Neural cell (in vitro differentiated cells): ENCODE measurements around the gene SYT15. TPM values are rescaled to one million over a fixed set of nuclear protein-coding genes. Genes with fewer than 3 reads are reported as not detected.

ENCODE experiments used
- H2AFZ ChIP-seq: fragments of 200-600, 300-800 bp; sonication (generic), shearing (Covaris generic); 2 replicates; pipeline ENCODE4 v1.6.0; 2014; ENCODE audit warnings: low read depth, mild to moderate bottlenecking, antibody characterized with exemption, low read length, moderate library complexity
- H3F3A ChIP-seq: fragments of 200-600 bp; shearing (Covaris generic); 2 replicates; pipeline ENCODE4 v1.6.1; 2016; ENCODE audit warnings: mild to moderate bottlenecking, moderate library complexity, mixed read lengths, antibody characterized with exemption, low read length; ENCODE audit not compliant: insufficient read depth, poor library complexity, severe bottlenecking
- H3K27ac ChIP-seq: fragments of 200-600, 300-800 bp; sonication (generic), shearing (Covaris generic); 2 replicates; pipeline ENCODE4 v1.5.1; 2014; ENCODE audit warnings: mild to moderate bottlenecking, low read length, moderate library complexity
- H3K27me3 ChIP-seq: fragments of 300-800, 200-600 bp; sonication (generic), shearing (Covaris generic); 2 replicates; pipeline ENCODE4 v1.6.0; 2014; ENCODE audit warnings: mild to moderate bottlenecking, low read depth, low read length, moderate library complexity; ENCODE audit not compliant: insufficient read depth
- H3K36me3 ChIP-seq: fragments of 300-800, 200-600 bp; sonication (generic), shearing (Covaris generic); 2 replicates; pipeline ENCODE4 v1.5.1; 2014; ENCODE audit warnings: mild to moderate bottlenecking, antibody characterized with exemption, low read length, moderate library complexity; ENCODE audit not compliant: insufficient read depth
- H3K4me2 ChIP-seq: fragments of 300-800, 200-600 bp; sonication (generic), shearing (Covaris generic); 2 replicates; pipeline ENCODE4 v1.6.0; 2014; ENCODE audit warnings: mild to moderate bottlenecking, low read length
- H3K4me3 ChIP-seq: fragments of 300-800, 200-600 bp; sonication (generic), shearing (Covaris generic); 2 replicates; pipeline ENCODE4 v1.5.1; 2014; ENCODE audit warnings: mild to moderate bottlenecking, low read length, moderate library complexity
- H3K79me2 ChIP-seq: fragments of 200-600 bp; shearing (Covaris generic); replicated peaks from 2 replicates; pipeline ENCODE4 v1.6.0; 2014; ENCODE audit warnings: mild to moderate bottlenecking, low read length, moderate library complexity; ENCODE audit not compliant: insufficient read depth
- H3K9ac ChIP-seq: fragments of 300-800, 200-600 bp; sonication (generic), shearing (Covaris generic); 2 replicates; pipeline ENCODE4 v1.6.1; 2016; ENCODE audit warnings: mild to moderate bottlenecking, low read length, mixed read lengths
- H3K9me2 ChIP-seq: fragments of 200-600 bp; shearing (Covaris generic); 2 replicates; pipeline ENCODE4 v1.6.1; 2016; ENCODE audit warnings: mild to moderate bottlenecking, low read length, mixed read lengths; ENCODE audit not compliant: insufficient read depth
- H3K9me3 ChIP-seq: fragments of 200-600, 300-800 bp; sonication (generic), shearing (Covaris generic); 2 replicates; pipeline ENCODE4 v1.6.1; 2016; ENCODE audit warnings: mild to moderate bottlenecking, mixed run types, low read length, moderate library complexity, mixed read lengths
- H4K20me1 ChIP-seq: fragments of 200-600 bp; shearing (Covaris generic); 2 replicates; pipeline ENCODE4 v1.6.1; 2016; ENCODE audit warnings: mild to moderate bottlenecking, mixed run types; ENCODE audit not compliant: insufficient read depth
- EP300 ChIP-seq: fragments of 450-650 bp; conservative IDR thresholded peaks from 2 replicates; pipeline ENCODE4 v1.6.1; 2014; ENCODE audit warnings: antibody characterized with exemption, mild to moderate bottlenecking, moderate library complexity; ENCODE audit not compliant: poor library complexity, severe bottlenecking
- EZH2 ChIP-seq: fragments of 200-600, 300-800 bp; shearing (Covaris generic), sonication (generic); IDR thresholded peaks from 2 replicates; pipeline ENCODE4 v1.6.1; 2014; ENCODE audit warnings: antibody characterized with exemption, low read length, borderline replicate concordance, mild to moderate bottlenecking; ENCODE audit not compliant: insufficient read depth, poor library complexity, severe bottlenecking
- MXI1 ChIP-seq: fragments of 450-650 bp; conservative IDR thresholded peaks from 2 replicates; pipeline ENCODE4 v1.6.1; 2014; ENCODE audit warnings: antibody characterized with exemption, mild to moderate bottlenecking; ENCODE audit not compliant: poor library complexity, severe bottlenecking
- POLR2AphosphoS5 ChIP-seq: IDR thresholded peaks from 2 replicates; pipeline ENCODE4 v1.6.1; 2012
- RAD21 ChIP-seq: fragments of 450-650 bp; conservative IDR thresholded peaks from 2 replicates; pipeline ENCODE4 v1.6.1; 2014; ENCODE audit warnings: antibody characterized with exemption, mild to moderate bottlenecking, moderate library complexity
- SMC3 ChIP-seq: fragments of 450-650 bp; conservative IDR thresholded peaks from 2 replicates; pipeline ENCODE4 v1.6.1; 2014; ENCODE audit warnings: antibody characterized with exemption, mild to moderate bottlenecking, moderate library complexity; ENCODE audit not compliant: poor library complexity
- TAF1 ChIP-seq: IDR thresholded peaks from 2 replicates; pipeline ENCODE4 v1.6.1; 2012; ENCODE audit warnings: low read depth
- polyA plus RNA-seq: library from polyadenylated mRNA; depleted of rRNA; stranded (reverse); fragments of >200 nt; gene quantifications from 2 replicates; pipeline ENCODE4 v1.2.3, GENCODE V29; 2014
- TF ChIP-seq, protein P1 (sequence below): IDR thresholded peaks from 2 replicates; pipeline ENCODE4 v1.6.1; 2012; ENCODE audit warnings: borderline replicate concordance
- TF ChIP-seq, protein P2 (sequence below): fragments of 450-650 bp; IDR thresholded peaks from 2 replicates; pipeline ENCODE4 v1.5.1; 2014; ENCODE audit warnings: antibody characterized with exemption, mild to moderate bottlenecking, moderate library complexity; ENCODE audit not compliant: poor library complexity, severe bottlenecking

SYT15 gene
- polyA plus RNA-seq, 1 donor from 2014 or later: not detected

DNA sequence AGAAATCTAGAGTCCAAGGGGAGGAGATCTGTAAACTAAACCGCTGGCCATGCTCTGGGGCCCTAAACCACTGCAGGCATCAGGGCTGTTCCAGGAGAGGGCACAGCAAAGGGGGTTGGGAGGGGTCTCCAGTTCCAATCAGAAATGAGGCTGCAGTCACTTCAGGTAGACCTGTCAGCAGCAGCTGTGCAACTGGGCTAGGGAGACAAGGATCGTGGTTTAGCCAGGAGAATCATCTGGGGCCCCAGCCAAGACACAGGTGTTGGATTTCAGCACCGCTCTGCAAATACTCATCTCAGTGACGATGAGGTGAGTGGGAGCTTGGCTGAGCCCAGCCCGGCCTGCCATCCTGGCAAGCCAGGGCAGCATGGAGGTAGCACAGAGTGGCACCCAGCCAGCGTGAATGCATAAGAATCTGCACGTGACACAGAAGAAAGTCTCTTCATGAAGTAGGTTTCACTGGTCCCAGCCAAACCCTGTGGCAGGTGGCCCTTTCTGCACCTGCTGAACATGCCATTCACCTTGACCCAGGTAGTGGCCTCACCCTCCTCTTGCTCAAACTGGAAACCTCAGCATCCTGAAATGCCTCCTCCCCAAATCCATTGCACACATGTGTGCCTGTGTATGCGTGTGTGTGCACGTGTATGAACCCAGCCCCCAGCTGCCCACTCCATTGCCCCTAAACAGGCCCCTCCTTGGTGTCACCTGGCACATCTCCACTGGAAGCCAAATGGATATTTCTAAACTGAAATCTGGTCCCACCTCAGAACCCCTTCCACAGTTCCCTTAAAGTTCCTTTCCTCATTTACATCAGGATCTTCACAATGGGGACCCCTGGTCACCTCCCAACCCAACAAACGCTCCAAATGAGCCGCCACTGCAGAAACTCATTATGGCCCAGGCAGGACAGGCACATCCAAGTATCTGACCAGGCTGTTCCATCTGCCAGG lies 32.1 kb upstream of the SYT15 start:
- Histone ChIP-seq H3K27me3 (no peaks in the 10 kb centered on the region), H3K9ac (no peak overlapping the region), H3K36me3 (no peaks in the 10 kb centered on the region), H3K9me3 (no peaks in the 10 kb centered on the region), H3K9me2 (no peaks in the 10 kb centered on the region), H2AFZ (no peak overlapping the region), H3F3A (no peaks in the 10 kb centered on the region), H3K79me2 (no peaks in the 10 kb centered on the region), H3K4me3 (no peak overlapping the region), H3K27ac (no peak overlapping the region), H3K4me2 (no peak overlapping the region), H4K20me1 (no peaks in the 10 kb centered on the region)
- TF ChIP-seq SMC3 (no peak), RAD21 (no peak), EZH2 (no peak), TAF1 (no peak)

DNA sequence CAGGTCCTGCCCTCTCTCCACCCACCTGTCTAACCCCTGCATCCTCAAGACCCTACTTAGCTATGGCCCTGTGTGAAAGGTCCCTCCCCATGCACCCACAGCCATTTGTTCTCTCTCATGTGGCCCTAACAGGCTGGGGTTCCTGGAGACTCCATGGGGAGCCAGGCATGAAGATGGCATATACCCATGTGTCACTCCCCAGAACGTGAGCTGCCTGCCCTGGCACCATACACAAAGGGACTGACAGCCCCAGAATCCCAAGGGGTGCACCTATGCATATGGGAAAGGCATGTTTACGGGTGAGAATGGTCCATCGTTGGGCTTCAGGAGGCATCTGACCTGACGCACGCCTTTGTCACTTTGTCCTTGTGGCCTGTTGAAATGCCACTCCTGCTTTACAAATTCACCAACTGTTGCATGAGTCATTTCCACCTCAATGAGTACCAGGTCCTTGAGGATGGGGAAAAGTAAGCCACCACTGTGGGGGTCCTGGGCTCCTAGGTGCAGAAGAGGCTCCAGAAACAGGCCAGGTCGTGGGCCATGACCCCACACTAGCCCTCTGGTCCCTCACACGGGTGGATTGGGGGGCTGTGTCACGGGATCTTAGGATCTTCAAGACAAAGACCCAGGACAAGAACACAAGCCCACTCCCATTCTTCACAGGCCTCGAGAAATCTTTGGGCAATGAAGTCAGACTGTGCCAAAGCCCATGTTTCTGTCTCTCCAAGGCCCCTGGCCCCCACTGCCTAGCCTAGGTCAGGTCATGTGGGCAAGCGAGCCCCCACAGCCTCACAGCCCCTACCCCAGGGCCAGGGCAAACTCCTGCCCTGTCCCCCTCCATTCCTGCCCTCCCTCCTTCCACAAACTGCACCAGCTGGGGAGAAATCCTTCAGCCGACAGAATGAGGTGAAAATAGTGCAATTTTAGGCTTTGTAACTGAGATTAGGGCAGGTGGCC lies 31.1 kb upstream of the SYT15 start:
- Histone ChIP-seq H3K9ac (no peak overlapping the region), H3K4me2 (no peak overlapping the region), H3K9me2 (no peaks in the 10 kb centered on the region), H3K27me3 (no peaks in the 10 kb centered on the region), H3K4me3 (no peak overlapping the region), H4K20me1 (no peaks in the 10 kb centered on the region), H3K27ac (no peak overlapping the region), H2AFZ (no peak overlapping the region), H3K79me2 (no peaks in the 10 kb centered on the region), H3K36me3 (no peaks in the 10 kb centered on the region), H3F3A (no peaks in the 10 kb centered on the region), H3K9me3 (no peaks in the 10 kb centered on the region)
- no peak for TF ChIP-seq EZH2
- no peak for TF ChIP-seq TAF1
- TF ChIP-seq, protein P1, sequence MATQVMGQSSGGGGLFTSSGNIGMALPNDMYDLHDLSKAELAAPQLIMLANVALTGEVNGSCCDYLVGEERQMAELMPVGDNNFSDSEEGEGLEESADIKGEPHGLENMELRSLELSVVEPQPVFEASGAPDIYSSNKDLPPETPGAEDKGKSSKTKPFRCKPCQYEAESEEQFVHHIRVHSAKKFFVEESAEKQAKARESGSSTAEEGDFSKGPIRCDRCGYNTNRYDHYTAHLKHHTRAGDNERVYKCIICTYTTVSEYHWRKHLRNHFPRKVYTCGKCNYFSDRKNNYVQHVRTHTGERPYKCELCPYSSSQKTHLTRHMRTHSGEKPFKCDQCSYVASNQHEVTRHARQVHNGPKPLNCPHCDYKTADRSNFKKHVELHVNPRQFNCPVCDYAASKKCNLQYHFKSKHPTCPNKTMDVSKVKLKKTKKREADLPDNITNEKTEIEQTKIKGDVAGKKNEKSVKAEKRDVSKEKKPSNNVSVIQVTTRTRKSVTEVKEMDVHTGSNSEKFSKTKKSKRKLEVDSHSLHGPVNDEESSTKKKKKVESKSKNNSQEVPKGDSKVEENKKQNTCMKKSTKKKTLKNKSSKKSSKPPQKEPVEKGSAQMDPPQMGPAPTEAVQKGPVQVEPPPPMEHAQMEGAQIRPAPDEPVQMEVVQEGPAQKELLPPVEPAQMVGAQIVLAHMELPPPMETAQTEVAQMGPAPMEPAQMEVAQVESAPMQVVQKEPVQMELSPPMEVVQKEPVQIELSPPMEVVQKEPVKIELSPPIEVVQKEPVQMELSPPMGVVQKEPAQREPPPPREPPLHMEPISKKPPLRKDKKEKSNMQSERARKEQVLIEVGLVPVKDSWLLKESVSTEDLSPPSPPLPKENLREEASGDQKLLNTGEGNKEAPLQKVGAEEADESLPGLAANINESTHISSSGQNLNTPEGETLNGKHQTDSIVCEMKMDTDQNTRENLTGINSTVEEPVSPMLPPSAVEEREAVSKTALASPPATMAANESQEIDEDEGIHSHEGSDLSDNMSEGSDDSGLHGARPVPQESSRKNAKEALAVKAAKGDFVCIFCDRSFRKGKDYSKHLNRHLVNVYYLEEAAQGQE: no peak
- TF ChIP-seq EP300: no peak
- no peak for TF ChIP-seq RAD21
- no peak for TF ChIP-seq MXI1
- TF ChIP-seq SMC3: no peak
- no peak for TF ChIP-seq POLR2AphosphoS5
- TF ChIP-seq, protein P2, sequence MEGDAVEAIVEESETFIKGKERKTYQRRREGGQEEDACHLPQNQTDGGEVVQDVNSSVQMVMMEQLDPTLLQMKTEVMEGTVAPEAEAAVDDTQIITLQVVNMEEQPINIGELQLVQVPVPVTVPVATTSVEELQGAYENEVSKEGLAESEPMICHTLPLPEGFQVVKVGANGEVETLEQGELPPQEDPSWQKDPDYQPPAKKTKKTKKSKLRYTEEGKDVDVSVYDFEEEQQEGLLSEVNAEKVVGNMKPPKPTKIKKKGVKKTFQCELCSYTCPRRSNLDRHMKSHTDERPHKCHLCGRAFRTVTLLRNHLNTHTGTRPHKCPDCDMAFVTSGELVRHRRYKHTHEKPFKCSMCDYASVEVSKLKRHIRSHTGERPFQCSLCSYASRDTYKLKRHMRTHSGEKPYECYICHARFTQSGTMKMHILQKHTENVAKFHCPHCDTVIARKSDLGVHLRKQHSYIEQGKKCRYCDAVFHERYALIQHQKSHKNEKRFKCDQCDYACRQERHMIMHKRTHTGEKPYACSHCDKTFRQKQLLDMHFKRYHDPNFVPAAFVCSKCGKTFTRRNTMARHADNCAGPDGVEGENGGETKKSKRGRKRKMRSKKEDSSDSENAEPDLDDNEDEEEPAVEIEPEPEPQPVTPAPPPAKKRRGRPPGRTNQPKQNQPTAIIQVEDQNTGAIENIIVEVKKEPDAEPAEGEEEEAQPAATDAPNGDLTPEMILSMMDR: no peak
